Breast epithelium (tissue), 3 donors: ENCODE results near the gene ASCC2.
A peak's percentile ranks its signal among the peaks of the same experiment; 100 is the strongest.

Source experiments
- POLR2A ChIP-seq: fragments of 450-650 bp; IDR thresholded peaks from one replicate; pipeline ENCODE4 v1.6.1; 2016; ENCODE audit warnings: antibody characterized with exemption, mild to moderate bottlenecking, moderate library complexity
- POLR2AphosphoS5 ChIP-seq, 3 donors: sonication (generic); formaldehyde crosslinking; IDR thresholded peaks; one replicate each; pipeline ENCODE4 v1.6.1; 2017; ENCODE audit warnings: antibody characterized with exemption in 3 of 3
- TF ChIP-seq, protein P1 (sequence below), 3 donors: fragments of 450-650 bp; IDR thresholded peaks; one replicate each; pipeline ENCODE4 v1.5.1; 2016 to 2017; ENCODE audit warnings: antibody characterized with exemption in 3 of 3, mild to moderate bottlenecking in 3 of 3, moderate library complexity in 3 of 3

- TF ChIP-seq, protein P1, sequence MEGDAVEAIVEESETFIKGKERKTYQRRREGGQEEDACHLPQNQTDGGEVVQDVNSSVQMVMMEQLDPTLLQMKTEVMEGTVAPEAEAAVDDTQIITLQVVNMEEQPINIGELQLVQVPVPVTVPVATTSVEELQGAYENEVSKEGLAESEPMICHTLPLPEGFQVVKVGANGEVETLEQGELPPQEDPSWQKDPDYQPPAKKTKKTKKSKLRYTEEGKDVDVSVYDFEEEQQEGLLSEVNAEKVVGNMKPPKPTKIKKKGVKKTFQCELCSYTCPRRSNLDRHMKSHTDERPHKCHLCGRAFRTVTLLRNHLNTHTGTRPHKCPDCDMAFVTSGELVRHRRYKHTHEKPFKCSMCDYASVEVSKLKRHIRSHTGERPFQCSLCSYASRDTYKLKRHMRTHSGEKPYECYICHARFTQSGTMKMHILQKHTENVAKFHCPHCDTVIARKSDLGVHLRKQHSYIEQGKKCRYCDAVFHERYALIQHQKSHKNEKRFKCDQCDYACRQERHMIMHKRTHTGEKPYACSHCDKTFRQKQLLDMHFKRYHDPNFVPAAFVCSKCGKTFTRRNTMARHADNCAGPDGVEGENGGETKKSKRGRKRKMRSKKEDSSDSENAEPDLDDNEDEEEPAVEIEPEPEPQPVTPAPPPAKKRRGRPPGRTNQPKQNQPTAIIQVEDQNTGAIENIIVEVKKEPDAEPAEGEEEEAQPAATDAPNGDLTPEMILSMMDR (IDR thresholded peaks at IDR 0.05): peak in 2 of 3 donors; percentile 29 to 47
- TF ChIP-seq POLR2A: peak; percentile 40
- peak; percentile 51 to 68 (median 63) for TF ChIP-seq POLR2AphosphoS5 (IDR thresholded peaks at IDR 0.05)
These were observed at the start of gene ASCC2 for GRCh38 chr22:29837741-29838598.
